GM23338 (cell line): ENCODE results near the gene PDE3A. TPM values are rescaled to one million over a fixed set of nuclear protein-coding genes. Genes with fewer than 3 reads are reported as not detected.

ENCODE experiments used
- ATAC-seq: fragments of 200-7000 bp; cut with Tn5 transposase; 3 replicates; pipeline ENCODE4 v1.9.1; 2020
- DNase-seq: peaks from one replicate; pipeline ENCODE4 v3.0.0-alpha.2; 2015; ENCODE audit warnings: low spot score
- H2AFZ ChIP-seq: fragments of 200-600 bp; sonication (generic); 2 replicates; pipeline ENCODE4 v1.8.0; 2016; ENCODE audit warnings: antibody characterized with exemption, mild to moderate bottlenecking, moderate library complexity
- H3F3A ChIP-seq: fragments of 200-600 bp; sonication (generic); replicated peaks from 2 replicates; pipeline ENCODE4 v1.8.0; 2017; ENCODE audit warnings: antibody characterized with exemption, mixed run types, low read depth
- H3K27ac ChIP-seq: fragments of 200-600 bp; sonication (generic); 2 replicates; pipeline ENCODE4 v1.6.1; 2016; ENCODE audit warnings: low read depth
- H3K27me3 ChIP-seq: fragments of 200-600 bp; sonication (generic); 2 replicates; pipeline ENCODE4 v1.8.0; 2016; ENCODE audit warnings: mild to moderate bottlenecking, mixed run types, moderate library complexity; ENCODE audit not compliant: insufficient read depth
- H3K36me3 ChIP-seq: fragments of 200-600 bp; sonication (generic); 2 replicates; pipeline ENCODE4 v1.8.0; 2016; ENCODE audit warnings: mild to moderate bottlenecking; ENCODE audit not compliant: insufficient read depth
- H3K4me1 ChIP-seq: fragments of 200-600 bp; sonication (generic); 2 replicates; pipeline ENCODE4 v1.8.0; 2016; ENCODE audit warnings: mild to moderate bottlenecking, moderate library complexity; ENCODE audit not compliant: insufficient read depth
- H3K4me2 ChIP-seq: fragments of 200-600 bp; sonication (generic); 2 replicates; pipeline ENCODE4 v1.7.1; 2017; ENCODE audit warnings: mixed run types
- H3K4me3 ChIP-seq: fragments of 200-600 bp; sonication (generic); 2 replicates; pipeline ENCODE4 v1.6.1; 2016; ENCODE audit warnings: mixed run types
- H3K79me2 ChIP-seq: fragments of 200-600 bp; sonication (generic); replicated peaks from 2 replicates; pipeline ENCODE4 v1.8.0; 2017; ENCODE audit warnings: mild to moderate bottlenecking; ENCODE audit not compliant: insufficient read depth
- H3K9me2 ChIP-seq: fragments of 200-600 bp; sonication (generic); 2 replicates; pipeline ENCODE4 v1.8.0; 2017; ENCODE audit not compliant: insufficient read depth
- H4K20me1 ChIP-seq: fragments of 200-600 bp; sonication (generic); replicated peaks from 2 replicates; pipeline ENCODE4 v1.8.0; 2017; ENCODE audit warnings: mild to moderate bottlenecking; ENCODE audit not compliant: insufficient read depth
- H3K27ac Mint-ChIP-seq: 2 replicates; pipeline ENCODE4 v1.8.0; 2020; ENCODE audit warnings: inconsistent platforms, mild to moderate bottlenecking, moderate library complexity, mixed read lengths
- H3K27me3 Mint-ChIP-seq: 3 replicates; pipeline ENCODE4 v1.8.0; 2022; ENCODE audit warnings: low read depth, mild to moderate bottlenecking, moderate library complexity, mixed read lengths, inconsistent platforms; ENCODE audit not compliant: insufficient read depth, poor library complexity
- H3K36me3 Mint-ChIP-seq: 3 replicates; pipeline ENCODE4 v1.8.0; 2021; ENCODE audit warnings: low read depth, mild to moderate bottlenecking, inconsistent platforms, moderate library complexity, mixed read lengths
- H3K4me1 Mint-ChIP-seq: 3 replicates; pipeline ENCODE4 v1.8.0; 2020; ENCODE audit warnings: mild to moderate bottlenecking, inconsistent platforms, mixed read lengths
- H3K4me3 Mint-ChIP-seq: 3 replicates; pipeline ENCODE4 v1.8.0; 2021; ENCODE audit warnings: moderate library complexity, mild to moderate bottlenecking, inconsistent platforms, mixed read lengths
- H3K9me3 Mint-ChIP-seq: 3 replicates; pipeline ENCODE4 v1.8.0; 2020; ENCODE audit warnings: moderate library complexity, mild to moderate bottlenecking, inconsistent platforms, mixed read lengths
- CREB1 ChIP-seq: fragments of 250-450 bp; sonication (Bioruptor Pico); IDR thresholded peaks from 2 replicates; pipeline ENCODE4 v1.5.0; 2020; ENCODE audit warnings: low read depth, mild to moderate bottlenecking, moderate library complexity
- NANOG ChIP-seq: IDR thresholded peaks from 2 replicates; pipeline ENCODE4 v1.6.1; 2016; ENCODE audit warnings: antibody characterized with exemption, borderline replicate concordance
- POLR2AphosphoS5 ChIP-seq: IDR thresholded peaks from 2 replicates; pipeline ENCODE4 v1.6.1; 2016; ENCODE audit warnings: antibody characterized with exemption, low read depth
- STAT1 ChIP-seq: IDR thresholded peaks from one replicate; pipeline ENCODE4 v1.6.1; 2016; ENCODE audit warnings: antibody characterized with exemption; ENCODE audit not compliant: unreplicated experiment
- polyA plus RNA-seq: library from polyadenylated mRNA; unstranded; fragments of >200 nt; fragmentation: Nextera tagmentation; extraction: Ambion mirVana; gene quantifications from 2 replicates; pipeline ENCODE4 v1.2.1, GENCODE V29; 2016
- total RNA-seq: library from RNA; depleted of rRNA; stranded (reverse); fragments of >200 nt; shearing (Covaris generic); gene quantifications from 2 replicates; pipeline ENCODE4 v1.2.3, GENCODE V29; 2014
- TF ChIP-seq, protein P1 (sequence below): IDR thresholded peaks from 2 replicates; pipeline ENCODE4 v1.6.1; 2016; ENCODE audit warnings: antibody characterized with exemption
- TF ChIP-seq, protein P2 (sequence below): IDR thresholded peaks from one replicate; pipeline ENCODE4 v1.6.1; 2018; ENCODE audit warnings: antibody characterized with exemption; ENCODE audit not compliant: unreplicated experiment
- TF ChIP-seq, protein P3 (sequence below), 2 experiments: fragments of 200-600 bp in 1 of 2; sonication (generic) in 1 of 2; conservative IDR thresholded peaks; 2 replicates each; pipeline versions ENCODE4 v1.5.1 to v1.6.1; 2016 to 2017; ENCODE audit warnings: antibody characterized with exemption in 2 of 2, low read depth in 2 of 2, mild to moderate bottlenecking in 2 of 2, moderate library complexity in 1 of 2

The PDE3A gene
- total and polyA plus RNA-seq, 2 experiments from 2014 or later = 2.7 to 9.2 TPM

DNA sequence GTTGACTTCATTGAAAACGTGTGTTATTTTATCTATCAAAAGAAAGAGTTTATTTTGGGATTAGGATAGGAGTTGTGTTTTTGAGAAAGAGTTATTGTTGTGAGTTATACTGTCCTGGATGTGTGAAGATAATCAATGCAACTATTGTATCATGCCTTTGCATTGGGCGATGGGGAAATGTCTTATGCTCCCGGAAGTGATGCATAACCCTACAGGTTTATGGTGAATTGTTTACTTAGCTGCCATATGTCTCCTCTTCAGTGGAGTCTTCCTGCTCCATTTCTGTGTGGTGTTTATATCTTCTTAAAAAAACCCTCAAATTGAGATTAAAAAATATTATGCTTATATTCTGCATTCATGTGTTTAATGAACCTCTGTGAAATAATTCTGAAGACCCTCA, 6.5 kb downstream of the PDE3A start:
- no peaks in the 10 kb centered on the region; the same call in 2 of the 3 replicates for H3K9me3 Mint-ChIP-seq
- Histone ChIP-seq H3F3A (no peaks in the 10 kb centered on the region), H4K20me1 (no peaks in the 10 kb centered on the region), H3K9me2 (no peaks in the 10 kb centered on the region), H3K27me3 (peaks cover 26% of the 10 kb centered on the region), H2AFZ (no peak overlapping the region), H3K4me2 (no peak overlapping the region), H3K4me1 (peaks cover 39% of the 10 kb centered on the region), H3K79me2 (peaks cover 33% of the 10 kb centered on the region), H3K27ac (no peak overlapping the region), H3K4me3 (no peak overlapping the region), H3K36me3 (no peaks in the 10 kb centered on the region)
- no peak for DNase-seq
- H3K36me3 Mint-ChIP-seq = no peaks in the 10 kb centered on the region; the same call in 2 of the 3 replicates
- H3K4me3 Mint-ChIP-seq = no peak overlapping the region
- peaks cover 4% of the 10 kb centered on the region for H3K27me3 Mint-ChIP-seq
- no peak for TF ChIP-seq CREB1 (CRISPR knock-in tag)
- TF ChIP-seq STAT1 = no peak
- TF ChIP-seq POLR2AphosphoS5 = no peak
- TF ChIP-seq, protein P1, sequence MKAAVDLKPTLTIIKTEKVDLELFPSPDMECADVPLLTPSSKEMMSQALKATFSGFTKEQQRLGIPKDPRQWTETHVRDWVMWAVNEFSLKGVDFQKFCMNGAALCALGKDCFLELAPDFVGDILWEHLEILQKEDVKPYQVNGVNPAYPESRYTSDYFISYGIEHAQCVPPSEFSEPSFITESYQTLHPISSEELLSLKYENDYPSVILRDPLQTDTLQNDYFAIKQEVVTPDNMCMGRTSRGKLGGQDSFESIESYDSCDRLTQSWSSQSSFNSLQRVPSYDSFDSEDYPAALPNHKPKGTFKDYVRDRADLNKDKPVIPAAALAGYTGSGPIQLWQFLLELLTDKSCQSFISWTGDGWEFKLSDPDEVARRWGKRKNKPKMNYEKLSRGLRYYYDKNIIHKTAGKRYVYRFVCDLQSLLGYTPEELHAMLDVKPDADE = no peak
- H3K27ac Mint-ChIP-seq = no peak overlapping the region
- no peak for ATAC-seq
- peaks cover 32% of the 10 kb centered on the region for H3K4me1 Mint-ChIP-seq

DNA sequence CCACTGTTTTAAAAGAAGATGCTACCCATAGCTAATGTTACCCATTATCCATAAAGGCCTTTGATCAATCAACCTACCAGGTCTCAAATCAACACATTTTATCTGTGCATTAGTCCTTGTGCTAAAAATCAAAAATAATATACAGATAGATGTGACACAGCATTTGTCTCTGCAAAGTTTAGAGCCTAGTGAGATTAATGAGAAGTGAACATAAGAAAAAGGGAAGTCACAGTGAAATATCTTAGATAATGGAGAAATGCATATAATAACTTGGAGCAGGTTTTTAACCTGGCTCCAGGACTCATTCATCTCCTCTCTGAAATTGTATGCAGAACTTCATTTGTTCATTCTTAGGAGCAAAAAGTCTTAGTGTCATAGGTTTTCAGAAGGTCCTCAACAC, 7.2 kb downstream of the PDE3A start:
- Histone ChIP-seq H3F3A (no peaks in the 10 kb centered on the region), H3K4me1 (peaks cover 38% of the 10 kb centered on the region), H3K4me2 (no peak overlapping the region), H3K27ac (no peak overlapping the region), H3K79me2 (peaks cover 33% of the 10 kb centered on the region), H3K9me2 (no peaks in the 10 kb centered on the region), H3K27me3 (peaks cover 21% of the 10 kb centered on the region), H3K4me3 (no peak overlapping the region), H2AFZ (no peak overlapping the region), H4K20me1 (no peaks in the 10 kb centered on the region), H3K36me3 (no peaks in the 10 kb centered on the region)
- Mint-ChIP-seq H3K36me3 (no peaks in the 10 kb centered on the region), H3K4me3 (no peak overlapping the region), H3K27ac (no peak overlapping the region), H3K27me3 (peaks cover 1% of the 10 kb centered on the region), H3K4me1 (peaks cover 30% of the 10 kb centered on the region), H3K9me3 (no peaks in the 10 kb centered on the region; the same call in 2 of the 3 replicates)
- TF ChIP-seq, protein P2, sequence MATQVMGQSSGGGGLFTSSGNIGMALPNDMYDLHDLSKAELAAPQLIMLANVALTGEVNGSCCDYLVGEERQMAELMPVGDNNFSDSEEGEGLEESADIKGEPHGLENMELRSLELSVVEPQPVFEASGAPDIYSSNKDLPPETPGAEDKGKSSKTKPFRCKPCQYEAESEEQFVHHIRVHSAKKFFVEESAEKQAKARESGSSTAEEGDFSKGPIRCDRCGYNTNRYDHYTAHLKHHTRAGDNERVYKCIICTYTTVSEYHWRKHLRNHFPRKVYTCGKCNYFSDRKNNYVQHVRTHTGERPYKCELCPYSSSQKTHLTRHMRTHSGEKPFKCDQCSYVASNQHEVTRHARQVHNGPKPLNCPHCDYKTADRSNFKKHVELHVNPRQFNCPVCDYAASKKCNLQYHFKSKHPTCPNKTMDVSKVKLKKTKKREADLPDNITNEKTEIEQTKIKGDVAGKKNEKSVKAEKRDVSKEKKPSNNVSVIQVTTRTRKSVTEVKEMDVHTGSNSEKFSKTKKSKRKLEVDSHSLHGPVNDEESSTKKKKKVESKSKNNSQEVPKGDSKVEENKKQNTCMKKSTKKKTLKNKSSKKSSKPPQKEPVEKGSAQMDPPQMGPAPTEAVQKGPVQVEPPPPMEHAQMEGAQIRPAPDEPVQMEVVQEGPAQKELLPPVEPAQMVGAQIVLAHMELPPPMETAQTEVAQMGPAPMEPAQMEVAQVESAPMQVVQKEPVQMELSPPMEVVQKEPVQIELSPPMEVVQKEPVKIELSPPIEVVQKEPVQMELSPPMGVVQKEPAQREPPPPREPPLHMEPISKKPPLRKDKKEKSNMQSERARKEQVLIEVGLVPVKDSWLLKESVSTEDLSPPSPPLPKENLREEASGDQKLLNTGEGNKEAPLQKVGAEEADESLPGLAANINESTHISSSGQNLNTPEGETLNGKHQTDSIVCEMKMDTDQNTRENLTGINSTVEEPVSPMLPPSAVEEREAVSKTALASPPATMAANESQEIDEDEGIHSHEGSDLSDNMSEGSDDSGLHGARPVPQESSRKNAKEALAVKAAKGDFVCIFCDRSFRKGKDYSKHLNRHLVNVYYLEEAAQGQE = no peak
- TF ChIP-seq, protein P3, sequence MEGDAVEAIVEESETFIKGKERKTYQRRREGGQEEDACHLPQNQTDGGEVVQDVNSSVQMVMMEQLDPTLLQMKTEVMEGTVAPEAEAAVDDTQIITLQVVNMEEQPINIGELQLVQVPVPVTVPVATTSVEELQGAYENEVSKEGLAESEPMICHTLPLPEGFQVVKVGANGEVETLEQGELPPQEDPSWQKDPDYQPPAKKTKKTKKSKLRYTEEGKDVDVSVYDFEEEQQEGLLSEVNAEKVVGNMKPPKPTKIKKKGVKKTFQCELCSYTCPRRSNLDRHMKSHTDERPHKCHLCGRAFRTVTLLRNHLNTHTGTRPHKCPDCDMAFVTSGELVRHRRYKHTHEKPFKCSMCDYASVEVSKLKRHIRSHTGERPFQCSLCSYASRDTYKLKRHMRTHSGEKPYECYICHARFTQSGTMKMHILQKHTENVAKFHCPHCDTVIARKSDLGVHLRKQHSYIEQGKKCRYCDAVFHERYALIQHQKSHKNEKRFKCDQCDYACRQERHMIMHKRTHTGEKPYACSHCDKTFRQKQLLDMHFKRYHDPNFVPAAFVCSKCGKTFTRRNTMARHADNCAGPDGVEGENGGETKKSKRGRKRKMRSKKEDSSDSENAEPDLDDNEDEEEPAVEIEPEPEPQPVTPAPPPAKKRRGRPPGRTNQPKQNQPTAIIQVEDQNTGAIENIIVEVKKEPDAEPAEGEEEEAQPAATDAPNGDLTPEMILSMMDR (conservative IDR thresholded peaks at IDR 0.05; ENCODE audit: low read depth in 2 of 2) = no peak
- TF ChIP-seq NANOG = no peak
- DNase-seq (no peak), ATAC-seq (no peak)
